HepG2 (cell line): ENCODE measurements around the gene GIMAP8. TPM values are rescaled to one million over a fixed set of nuclear protein-coding genes. Genes with fewer than 3 reads are reported as not detected.

Source experiments
- GPBP1L1 ChIP-seq: sonication (generic); formaldehyde crosslinking; IDR thresholded peaks from 2 replicates; pipeline ENCODE4 v1.5.0; 2020; ENCODE audit warnings: mild to moderate bottlenecking, missing genetic modification reagents
- HES4 ChIP-seq: sonication (generic); formaldehyde crosslinking; IDR thresholded peaks from 2 replicates; pipeline ENCODE4 v1.9.0; 2021; ENCODE audit warnings: mild to moderate bottlenecking, missing genetic modification reagents, borderline replicate concordance
- HMGXB4 ChIP-seq, 2 experiments: sonication (generic) in 1 of 2; formaldehyde crosslinking in 1 of 2; IDR thresholded peaks; 2 replicates each; pipeline versions ENCODE4 v1.4.0 to v1.6.1; 2018 to 2020; ENCODE audit warnings: missing genetic modification reagents in 2 of 2, borderline replicate concordance in 1 of 2, low read depth in 1 of 2, mild to moderate bottlenecking in 1 of 2, missing biosample characterization in 1 of 2
- HNF1A ChIP-seq, 2 experiments: sonication (generic) in 1 of 2; formaldehyde crosslinking in 1 of 2; IDR thresholded peaks; 2 replicates each; pipeline versions ENCODE4 v1.4.0 to v1.6.1; 2016 to 2020; ENCODE audit warnings: borderline replicate concordance in 1 of 2, low read depth in 1 of 2, mild to moderate bottlenecking in 1 of 2, missing genetic modification reagents in 1 of 2
- HNF4A ChIP-seq: sonication (generic); formaldehyde crosslinking; IDR thresholded peaks from 2 replicates; pipeline ENCODE4 v1.4.0; 2020; ENCODE audit warnings: missing genetic modification reagents
- MED1 ChIP-seq: sonication (generic); formaldehyde crosslinking; IDR thresholded peaks from 2 replicates; pipeline ENCODE4 v1.4.0; 2020; ENCODE audit warnings: missing genetic modification reagents
- MYPOP ChIP-seq: sonication (generic); formaldehyde crosslinking; IDR thresholded peaks from 2 replicates; pipeline ENCODE4 v1.8.1; 2023; ENCODE audit warnings: mild to moderate bottlenecking, moderate library complexity, missing genetic modification reagents
- PCBP1 ChIP-seq: fragments of 200-400 bp; formaldehyde crosslinking; IDR thresholded peaks from 2 replicates; pipeline ENCODE4 v1.6.1; 2017; ENCODE audit warnings: mild to moderate bottlenecking, low read depth, low read length, borderline replicate concordance
- PHF5A ChIP-seq: IDR thresholded peaks from one replicate; pipeline ENCODE4 v1.6.1; 2018; ENCODE audit warnings: low read depth, missing genetic modification reagents; ENCODE audit not compliant: unreplicated experiment
- RAD51 ChIP-seq: fragments of 450-650 bp; IDR thresholded peaks from 2 replicates; pipeline ENCODE4 v1.6.1; 2016; ENCODE audit warnings: borderline replicate concordance
- SNAPC2 ChIP-seq: sonication (generic); formaldehyde crosslinking; IDR thresholded peaks from 2 replicates; pipeline ENCODE4 v1.8.1; 2022; ENCODE audit warnings: mild to moderate bottlenecking, missing genetic modification reagents
- TBL1XR1 ChIP-seq: fragments of 150-350 bp; IDR thresholded peaks from 2 replicates; pipeline ENCODE4 v1.6.1; 2014; ENCODE audit warnings: borderline replicate concordance, low read length; ENCODE audit not compliant: partially characterized antibody
- THAP8 ChIP-seq: sonication (generic); formaldehyde crosslinking; IDR thresholded peaks from 2 replicates; pipeline ENCODE4 v1.5.1; 2020; ENCODE audit warnings: missing genetic modification reagents, mild to moderate bottlenecking, borderline replicate concordance
- YEATS4 ChIP-seq: sonication (generic); formaldehyde crosslinking; IDR thresholded peaks from 2 replicates; pipeline ENCODE4 v1.4.0; 2020; ENCODE audit warnings: missing genetic modification reagents, borderline replicate concordance
- ZNF20 ChIP-seq: sonication (generic); formaldehyde crosslinking; IDR thresholded peaks from 2 replicates; pipeline ENCODE4 v1.4.0; 2020; ENCODE audit warnings: mild to moderate bottlenecking, moderate library complexity, missing genetic modification reagents
- ZNF331 ChIP-seq: sonication (generic); formaldehyde crosslinking; IDR thresholded peaks from 2 replicates; pipeline ENCODE4 v1.4.0; 2020; ENCODE audit warnings: missing genetic modification reagents
- ZNF563 ChIP-seq: sonication (generic); formaldehyde crosslinking; IDR thresholded peaks from 2 replicates; pipeline ENCODE4 v1.8.0; 2022; ENCODE audit warnings: mild to moderate bottlenecking, moderate library complexity, missing genetic modification reagents
- ZNF674 ChIP-seq: sonication (generic); formaldehyde crosslinking; IDR thresholded peaks from 2 replicates; pipeline ENCODE4 v1.5.0; 2020; ENCODE audit warnings: low read depth, mild to moderate bottlenecking, missing genetic modification reagents
- polyA plus RNA-seq, 8 experiments: library from polyadenylated mRNA; depleted of rRNA in 3 of 8; stranded (reverse) in 7 of 8; unstranded in 1 of 8; fragments of >200 nt; fragmentation: Illumina TruSeq in 4 of 8; extraction: Trizol in 4 of 8; gene quantifications; 2 replicates each; pipeline versions ENCODE4 v1.2.1 to v1.2.3, GENCODE V29; 2011 to 2016; ENCODE audit warnings: low read depth in 4 of 8, missing spikeins in 1 of 8, mixed read lengths in 1 of 8; ENCODE audit not compliant: insufficient read depth in 1 of 8
- total RNA-seq, 5 experiments: library from RNA; depleted of rRNA; stranded (reverse); fragments of >200 nt; fragmentation: Illumina TruSeq; extraction: Trizol; gene quantifications; 2 replicates each; pipeline ENCODE4 v1.2.3, GENCODE V29; 2016; ENCODE audit warnings: low read depth in 1 of 5

The GIMAP8 gene
- total and polyA plus RNA-seq, 2 of the 13 experiments (the other 11 are each of a cell fraction or from before 2014, with no cell fraction given): not detected

- TF ChIP-seq HNF1A (IDR thresholded peaks at IDR 0.05; ENCODE audit: low read depth): peak; percentile 17; the same call in 1 of the 2 replicates
- peak; percentile 74 for TF ChIP-seq HNF1A (CRISPR knock-in tag; IDR thresholded peaks at IDR 0.05; ENCODE audit: borderline replicate concordance)
- TF ChIP-seq ZNF331: peak; percentile 49; the same call in 1 of the 2 replicates
- peak; percentile 32; the same call in 1 of the 2 replicates for TF ChIP-seq YEATS4 (CRISPR knock-in tag)
- TF ChIP-seq ZNF20 (CRISPR knock-in tag): no peak
- TF ChIP-seq HMGXB4 (CRISPR knock-in tag; IDR thresholded peaks at IDR 0.05; ENCODE audit: borderline replicate concordance in 1 of 2, low read depth in 1 of 2): peak in 1 of 2 experiments; percentile 92; a peak in 2 of 4 replicates
- TF ChIP-seq RAD51: no peak
- peak; percentile 87; the same call in 1 of the 2 replicates for TF ChIP-seq MYPOP (CRISPR knock-in tag)
- peak; percentile 78 for TF ChIP-seq TBL1XR1
- no peak for TF ChIP-seq PCBP1
- TF ChIP-seq ZNF563 (CRISPR knock-in tag): peak; percentile 50; the same call in 1 of the 2 replicates
- TF ChIP-seq MED1 (CRISPR knock-in tag): peak; percentile 76
- TF ChIP-seq THAP8 (CRISPR knock-in tag): no peak
- TF ChIP-seq HES4 (CRISPR knock-in tag): peak; percentile 17; the same call in 1 of the 2 replicates
- 0 out of 2 replicates have a peak, but pooled peaks have one; percentile 27 for TF ChIP-seq SNAPC2
- peak; percentile 51 for TF ChIP-seq PHF5A (CRISPR knock-in tag)
- no peak for TF ChIP-seq GPBP1L1 (CRISPR knock-in tag)
- no peak for TF ChIP-seq HNF4A (CRISPR knock-in tag)
- no peak for TF ChIP-seq ZNF674 (CRISPR knock-in tag)
These were observed 45.4 kb upstream of the GIMAP8 start (continued) for GRCh38 chr7:150404805-150405583.
